K562 (cell line): ENCODE measurements around the gene NLRP6. TPM values are rescaled to one million over a fixed set of nuclear protein-coding genes. Genes with fewer than 3 reads are reported as not detected.

ENCODE experiments used
- CHD1 ChIP-seq: fragments of 200-600 bp; sonication (generic); IDR thresholded peaks from one replicate; pipeline ENCODE4 v1.6.1; 2012; ENCODE audit warnings: mild to moderate bottlenecking, moderate library complexity, low read length, inconsistent platforms
- FIP1L1 ChIP-seq: fragments of 200-400 bp; formaldehyde crosslinking; IDR thresholded peaks from 2 replicates; pipeline ENCODE4 v1.6.1; 2018; ENCODE audit warnings: mild to moderate bottlenecking, low read depth, low read length; ENCODE audit not compliant: poor library complexity, severe bottlenecking
- FUS ChIP-seq: fragments of 200-400 bp; formaldehyde crosslinking; optimal IDR thresholded peaks from 2 replicates; pipeline ENCODE3; 2017; ENCODE audit warnings: low read depth, low read length
- HDAC1 ChIP-seq, 2 experiments: fragments of 450-650 bp; IDR thresholded peaks; 2 replicates each; pipeline ENCODE4 v1.6.1; 2016 to 2017; ENCODE audit warnings: inconsistent platforms in 1 of 2, mild to moderate bottlenecking in 1 of 2, moderate library complexity in 1 of 2
- MBD2 ChIP-seq: sonication (generic); IDR thresholded peaks from 2 replicates; pipeline ENCODE4 v1.6.1; 2016; ENCODE audit warnings: low read depth, borderline replicate concordance
- MYNN ChIP-seq, 2 experiments: sonication (generic); formaldehyde crosslinking in 1 of 2; IDR thresholded peaks; 2 replicates each; pipeline versions ENCODE4 v1.5.0 to v1.6.1; 2016 to 2020; ENCODE audit warnings: antibody characterized with exemption in 1 of 2, missing genetic modification reagents in 1 of 2
- PCBP1 ChIP-seq: fragments of 200-400 bp; formaldehyde crosslinking; IDR thresholded peaks from 2 replicates; pipeline ENCODE4 v1.6.1; 2018; ENCODE audit warnings: mild to moderate bottlenecking, low read depth, low read length; ENCODE audit not compliant: poor library complexity, severe bottlenecking
- POLR2G ChIP-seq: fragments of 200-400 bp; formaldehyde crosslinking; IDR thresholded peaks from 2 replicates; pipeline ENCODE4 v1.6.1; 2017; ENCODE audit warnings: low read depth, mild to moderate bottlenecking, antibody characterized with exemption, low read length, moderate library complexity
- RBBP5 ChIP-seq: fragments of 200-600 bp; sonication (generic); IDR thresholded peaks from 2 replicates; pipeline ENCODE4 v1.6.1; 2012; ENCODE audit warnings: borderline replicate concordance, mild to moderate bottlenecking, low read length, control low read depth, inconsistent platforms; ENCODE audit not compliant: insufficient read depth, poor library complexity, severe bottlenecking
- SRSF1 ChIP-seq: fragments of 200-400 bp; formaldehyde crosslinking; IDR thresholded peaks from 2 replicates; pipeline ENCODE4 v1.6.1; 2017; ENCODE audit warnings: mild to moderate bottlenecking, low read depth, low read length, moderate library complexity
- TFAP4 ChIP-seq: sonication (generic); formaldehyde crosslinking; IDR thresholded peaks from 2 replicates; pipeline ENCODE4 v1.8.0; 2022; ENCODE audit warnings: missing genetic modification reagents, mild to moderate bottlenecking, moderate library complexity, borderline replicate concordance
- U2AF2 ChIP-seq: fragments of 200-400 bp; formaldehyde crosslinking; optimal IDR thresholded peaks from 2 replicates; pipeline ENCODE3; 2017; ENCODE audit warnings: low read depth, mild to moderate bottlenecking, low read length
- ZNF584 ChIP-seq: fragments of 200-800 bp; sonication (Bioruptor generic); IDR thresholded peaks from 2 replicates; pipeline ENCODE4 v1.6.1; 2016; ENCODE audit warnings: low read depth, mild to moderate bottlenecking, missing genetic modification characterization, missing compliant biosample characterization
- polyA plus RNA-seq, 8 experiments: library from polyadenylated mRNA; depleted of rRNA in 4 of 8; stranded (reverse) in 5 of 8; unstranded in 3 of 8; fragments of >200 nt; fragmentation: Nextera tagmentation in 2 of 8; fragmentation: Illumina TruSeq in 1 of 8; extraction: Ambion mirVana in 2 of 8; extraction: Trizol in 1 of 8; gene quantifications; 2 replicates each; pipeline versions ENCODE4 v1.2.1 to v1.2.3, GENCODE V29; 2011 to 2014; ENCODE audit warnings: inconsistent platforms in 1 of 8, missing spikeins in 1 of 8
- total RNA-seq, 7 experiments: library from RNA; depleted of rRNA in 6 of 7; stranded (reverse); fragments of >200 nt in 6 of 7; fragmentation: Illumina TruSeq in 2 of 7; extraction: Trizol in 2 of 7; gene quantifications; 2 replicates each; pipeline versions ENCODE4 v1.2.1 to v1.2.3, GENCODE V29; 2011 to 2021; ENCODE audit warnings: low replicate concordance in 1 of 7
- TF ChIP-seq, protein P1 (sequence below): fragments of 450-650 bp; IDR thresholded peaks from 2 replicates; pipeline ENCODE4 v1.6.1; 2016; ENCODE audit warnings: mild to moderate bottlenecking, moderate library complexity

The NLRP6 gene
- total and polyA plus RNA-seq, 9 of the 15 experiments (the other 6 are each of a cell fraction or from before 2014, with no cell fraction given): 0.03 to 0.18 (median 0.15) TPM; not detected in 5

DNA sequence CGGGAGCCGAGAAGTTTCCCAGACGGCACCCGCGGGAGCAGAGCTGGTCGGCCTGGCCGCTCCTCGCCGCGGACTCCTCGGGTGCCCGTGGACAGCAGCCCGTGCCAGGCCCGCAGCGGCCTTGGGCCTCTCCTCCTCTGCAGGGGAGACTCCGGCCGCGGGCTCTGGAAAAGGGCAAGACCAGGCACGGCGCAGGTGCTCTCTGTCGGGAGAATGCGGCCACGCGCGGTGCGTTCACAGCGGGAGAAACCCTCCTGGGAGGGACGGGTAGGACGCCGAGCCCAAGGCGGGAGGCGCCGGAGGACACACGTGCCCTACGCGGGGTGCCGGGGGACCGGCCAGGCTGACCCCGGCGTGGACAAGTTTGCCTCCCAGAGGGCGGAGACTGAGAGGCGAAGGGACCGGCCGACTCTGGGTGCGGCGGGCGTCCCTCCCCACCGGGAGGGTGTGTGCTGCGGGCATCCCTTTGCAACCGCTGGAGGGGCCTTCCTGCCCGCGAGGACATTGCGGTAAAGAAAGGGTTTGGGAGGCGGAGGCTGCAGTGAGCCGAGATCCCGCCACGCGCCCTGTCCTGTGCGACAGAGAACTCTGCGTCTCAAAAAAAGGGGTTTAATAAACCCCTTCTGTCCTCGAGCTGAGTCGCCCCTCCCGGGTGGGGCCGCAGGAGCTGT is 38.0 kb downstream of the NLRP6 start (continued):
- TF ChIP-seq U2AF2 (no peak), MYNN (IDR thresholded peaks at IDR 0.05) (peak; percentile 45; the same call in 1 of the 2 replicates), MYNN (CRISPR knock-in tag; IDR thresholded peaks at IDR 0.05) (no peak), MBD2 (0 out of 2 replicates have a peak, but pooled peaks have one; percentile 29), CHD1 (peak; percentile 80), FUS (peak; percentile 79), FIP1L1 (peak; percentile 86), RBBP5 (peak; percentile 97), POLR2G (peak; percentile 80), ZNF584 (no peak), PCBP1 (peak; percentile 62), SRSF1 (0 out of 2 replicates have a peak, but pooled peaks have one; percentile 50), TFAP4 (CRISPR knock-in tag) (peak; percentile 62; the same call in 1 of the 2 replicates), HDAC1 (IDR thresholded peaks at IDR 0.05) (peak in 1 of 2 experiments; percentile 57; a peak in 1 of 4 replicates)
- TF ChIP-seq, protein P1, sequence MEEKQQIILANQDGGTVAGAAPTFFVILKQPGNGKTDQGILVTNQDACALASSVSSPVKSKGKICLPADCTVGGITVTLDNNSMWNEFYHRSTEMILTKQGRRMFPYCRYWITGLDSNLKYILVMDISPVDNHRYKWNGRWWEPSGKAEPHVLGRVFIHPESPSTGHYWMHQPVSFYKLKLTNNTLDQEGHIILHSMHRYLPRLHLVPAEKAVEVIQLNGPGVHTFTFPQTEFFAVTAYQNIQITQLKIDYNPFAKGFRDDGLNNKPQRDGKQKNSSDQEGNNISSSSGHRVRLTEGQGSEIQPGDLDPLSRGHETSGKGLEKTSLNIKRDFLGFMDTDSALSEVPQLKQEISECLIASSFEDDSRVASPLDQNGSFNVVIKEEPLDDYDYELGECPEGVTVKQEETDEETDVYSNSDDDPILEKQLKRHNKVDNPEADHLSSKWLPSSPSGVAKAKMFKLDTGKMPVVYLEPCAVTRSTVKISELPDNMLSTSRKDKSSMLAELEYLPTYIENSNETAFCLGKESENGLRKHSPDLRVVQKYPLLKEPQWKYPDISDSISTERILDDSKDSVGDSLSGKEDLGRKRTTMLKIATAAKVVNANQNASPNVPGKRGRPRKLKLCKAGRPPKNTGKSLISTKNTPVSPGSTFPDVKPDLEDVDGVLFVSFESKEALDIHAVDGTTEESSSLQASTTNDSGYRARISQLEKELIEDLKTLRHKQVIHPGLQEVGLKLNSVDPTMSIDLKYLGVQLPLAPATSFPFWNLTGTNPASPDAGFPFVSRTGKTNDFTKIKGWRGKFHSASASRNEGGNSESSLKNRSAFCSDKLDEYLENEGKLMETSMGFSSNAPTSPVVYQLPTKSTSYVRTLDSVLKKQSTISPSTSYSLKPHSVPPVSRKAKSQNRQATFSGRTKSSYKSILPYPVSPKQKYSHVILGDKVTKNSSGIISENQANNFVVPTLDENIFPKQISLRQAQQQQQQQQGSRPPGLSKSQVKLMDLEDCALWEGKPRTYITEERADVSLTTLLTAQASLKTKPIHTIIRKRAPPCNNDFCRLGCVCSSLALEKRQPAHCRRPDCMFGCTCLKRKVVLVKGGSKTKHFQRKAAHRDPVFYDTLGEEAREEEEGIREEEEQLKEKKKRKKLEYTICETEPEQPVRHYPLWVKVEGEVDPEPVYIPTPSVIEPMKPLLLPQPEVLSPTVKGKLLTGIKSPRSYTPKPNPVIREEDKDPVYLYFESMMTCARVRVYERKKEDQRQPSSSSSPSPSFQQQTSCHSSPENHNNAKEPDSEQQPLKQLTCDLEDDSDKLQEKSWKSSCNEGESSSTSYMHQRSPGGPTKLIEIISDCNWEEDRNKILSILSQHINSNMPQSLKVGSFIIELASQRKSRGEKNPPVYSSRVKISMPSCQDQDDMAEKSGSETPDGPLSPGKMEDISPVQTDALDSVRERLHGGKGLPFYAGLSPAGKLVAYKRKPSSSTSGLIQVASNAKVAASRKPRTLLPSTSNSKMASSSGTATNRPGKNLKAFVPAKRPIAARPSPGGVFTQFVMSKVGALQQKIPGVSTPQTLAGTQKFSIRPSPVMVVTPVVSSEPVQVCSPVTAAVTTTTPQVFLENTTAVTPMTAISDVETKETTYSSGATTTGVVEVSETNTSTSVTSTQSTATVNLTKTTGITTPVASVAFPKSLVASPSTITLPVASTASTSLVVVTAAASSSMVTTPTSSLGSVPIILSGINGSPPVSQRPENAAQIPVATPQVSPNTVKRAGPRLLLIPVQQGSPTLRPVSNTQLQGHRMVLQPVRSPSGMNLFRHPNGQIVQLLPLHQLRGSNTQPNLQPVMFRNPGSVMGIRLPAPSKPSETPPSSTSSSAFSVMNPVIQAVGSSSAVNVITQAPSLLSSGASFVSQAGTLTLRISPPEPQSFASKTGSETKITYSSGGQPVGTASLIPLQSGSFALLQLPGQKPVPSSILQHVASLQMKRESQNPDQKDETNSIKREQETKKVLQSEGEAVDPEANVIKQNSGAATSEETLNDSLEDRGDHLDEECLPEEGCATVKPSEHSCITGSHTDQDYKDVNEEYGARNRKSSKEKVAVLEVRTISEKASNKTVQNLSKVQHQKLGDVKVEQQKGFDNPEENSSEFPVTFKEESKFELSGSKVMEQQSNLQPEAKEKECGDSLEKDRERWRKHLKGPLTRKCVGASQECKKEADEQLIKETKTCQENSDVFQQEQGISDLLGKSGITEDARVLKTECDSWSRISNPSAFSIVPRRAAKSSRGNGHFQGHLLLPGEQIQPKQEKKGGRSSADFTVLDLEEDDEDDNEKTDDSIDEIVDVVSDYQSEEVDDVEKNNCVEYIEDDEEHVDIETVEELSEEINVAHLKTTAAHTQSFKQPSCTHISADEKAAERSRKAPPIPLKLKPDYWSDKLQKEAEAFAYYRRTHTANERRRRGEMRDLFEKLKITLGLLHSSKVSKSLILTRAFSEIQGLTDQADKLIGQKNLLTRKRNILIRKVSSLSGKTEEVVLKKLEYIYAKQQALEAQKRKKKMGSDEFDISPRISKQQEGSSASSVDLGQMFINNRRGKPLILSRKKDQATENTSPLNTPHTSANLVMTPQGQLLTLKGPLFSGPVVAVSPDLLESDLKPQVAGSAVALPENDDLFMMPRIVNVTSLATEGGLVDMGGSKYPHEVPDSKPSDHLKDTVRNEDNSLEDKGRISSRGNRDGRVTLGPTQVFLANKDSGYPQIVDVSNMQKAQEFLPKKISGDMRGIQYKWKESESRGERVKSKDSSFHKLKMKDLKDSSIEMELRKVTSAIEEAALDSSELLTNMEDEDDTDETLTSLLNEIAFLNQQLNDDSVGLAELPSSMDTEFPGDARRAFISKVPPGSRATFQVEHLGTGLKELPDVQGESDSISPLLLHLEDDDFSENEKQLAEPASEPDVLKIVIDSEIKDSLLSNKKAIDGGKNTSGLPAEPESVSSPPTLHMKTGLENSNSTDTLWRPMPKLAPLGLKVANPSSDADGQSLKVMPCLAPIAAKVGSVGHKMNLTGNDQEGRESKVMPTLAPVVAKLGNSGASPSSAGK: peak; percentile 99
